ENCODE results near the gene OR7A10.

DNA sequence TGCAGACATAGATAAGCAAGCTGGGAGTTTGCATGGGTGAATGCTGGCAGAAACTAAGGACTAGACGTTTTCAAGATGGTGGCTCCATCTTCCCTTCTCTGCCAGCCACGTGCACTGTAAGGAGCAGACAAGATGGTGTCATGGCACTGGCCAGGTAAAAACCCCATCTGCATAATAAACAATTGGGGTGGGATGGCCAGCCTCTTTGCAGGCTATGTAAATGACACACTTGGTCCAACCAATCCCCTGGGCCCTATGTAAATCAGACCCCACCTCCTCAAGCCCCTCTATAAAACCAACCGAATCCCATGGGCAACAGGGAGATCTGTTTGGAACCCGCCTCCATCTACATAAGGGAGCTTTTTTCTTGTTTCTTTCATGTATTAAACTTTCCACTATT lies 11.3 kb downstream of the OR7A10 start:
- TF ChIP-seq, protein P1, sequence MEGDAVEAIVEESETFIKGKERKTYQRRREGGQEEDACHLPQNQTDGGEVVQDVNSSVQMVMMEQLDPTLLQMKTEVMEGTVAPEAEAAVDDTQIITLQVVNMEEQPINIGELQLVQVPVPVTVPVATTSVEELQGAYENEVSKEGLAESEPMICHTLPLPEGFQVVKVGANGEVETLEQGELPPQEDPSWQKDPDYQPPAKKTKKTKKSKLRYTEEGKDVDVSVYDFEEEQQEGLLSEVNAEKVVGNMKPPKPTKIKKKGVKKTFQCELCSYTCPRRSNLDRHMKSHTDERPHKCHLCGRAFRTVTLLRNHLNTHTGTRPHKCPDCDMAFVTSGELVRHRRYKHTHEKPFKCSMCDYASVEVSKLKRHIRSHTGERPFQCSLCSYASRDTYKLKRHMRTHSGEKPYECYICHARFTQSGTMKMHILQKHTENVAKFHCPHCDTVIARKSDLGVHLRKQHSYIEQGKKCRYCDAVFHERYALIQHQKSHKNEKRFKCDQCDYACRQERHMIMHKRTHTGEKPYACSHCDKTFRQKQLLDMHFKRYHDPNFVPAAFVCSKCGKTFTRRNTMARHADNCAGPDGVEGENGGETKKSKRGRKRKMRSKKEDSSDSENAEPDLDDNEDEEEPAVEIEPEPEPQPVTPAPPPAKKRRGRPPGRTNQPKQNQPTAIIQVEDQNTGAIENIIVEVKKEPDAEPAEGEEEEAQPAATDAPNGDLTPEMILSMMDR (IDR thresholded peaks at IDR 0.05; ENCODE audit: poor library complexity) = no peak
- no peak for TF ChIP-seq EZH2 (IDR thresholded peaks at IDR 0.05; ENCODE audit: borderline replicate concordance)
- TF ChIP-seq EZH2phosphoT487 (IDR thresholded peaks at IDR 0.05; ENCODE audit: low read depth, severe bottlenecking, unreplicated experiment) = no peak
